Gastrocnemius medialis (tissue), 4 donors: ENCODE data around the gene TSPAN9. TPM values are rescaled to one million over a fixed set of nuclear protein-coding genes. Genes with fewer than 3 reads are reported as not detected.

Source experiments
- ATAC-seq, 2 donors: fragments of 150-250 bp; one replicate each; pipeline ENCODE4 v1.9.1; 2016
- DNase-seq, 2 donors: peaks; one replicate each; pipeline ENCODE4 v3.0.0-alpha.2; 2019
- H3K27ac ChIP-seq, 4 donors: fragments of 200-600 bp; sonication (generic); 1 replicate in 1 of 4; 2 replicates in 3 of 4; pipeline ENCODE4 v1.5.1; 2016 to 2018; ENCODE audit warnings: mild to moderate bottlenecking in 2 of 4, moderate library complexity in 1 of 4
- H3K27me3 ChIP-seq, 3 donors: fragments of 200-600 bp; sonication (generic) in 2 of 3; 1 replicate in 1 of 3; 2 replicates in 2 of 3; pipeline versions ENCODE4 v1.5.1 to v1.6.0; 2016 to 2019; ENCODE audit warnings: mild to moderate bottlenecking in 1 of 3, moderate library complexity in 1 of 3
- H3K36me3 ChIP-seq, 2 donors: fragments of 200-600 bp; sonication (generic) in 1 of 2; one replicate each; pipeline ENCODE4 v1.5.1; 2017 to 2018
- H3K4me1 ChIP-seq, 2 donors: fragments of 200-600 bp; sonication (generic) in 1 of 2; one replicate each; pipeline ENCODE4 v1.5.1; 2016 to 2017; ENCODE audit warnings: mild to moderate bottlenecking in 2 of 2
- H3K4me3 ChIP-seq, 4 donors: fragments of 200-600 bp; sonication (generic) in 3 of 4; 1 replicate in 1 of 4; 2 replicates in 3 of 4; pipeline ENCODE4 v1.5.1; 2016 to 2019; ENCODE audit warnings: mild to moderate bottlenecking in 2 of 4
- H3K9me3 ChIP-seq, 3 donors: fragments of 200-600 bp; sonication (generic) in 2 of 3; 1 replicate in 1 of 3; 2 replicates in 2 of 3; pipeline ENCODE4 v1.5.1; 2016 to 2019
- CTCF ChIP-seq, 5 experiments: fragments of 450-650 bp in 3 of 5; fragments of 200-600 bp in 2 of 5; sonication (generic) in 2 of 5; IDR thresholded peaks in 4 of 5; conservative IDR thresholded peaks in 1 of 5; 1 replicate in 4 of 5; 2 replicates in 1 of 5; pipeline ENCODE4 v1.5.1; 2016 to 2019; ENCODE audit warnings: antibody characterized with exemption in 5 of 5, mild to moderate bottlenecking in 3 of 5, moderate library complexity in 3 of 5
- POLR2A ChIP-seq, 2 donors: fragments of 450-650 bp; IDR thresholded peaks; one replicate each; pipeline ENCODE4 v1.6.1; 2017; ENCODE audit warnings: antibody characterized with exemption in 2 of 2, mild to moderate bottlenecking in 2 of 2, moderate library complexity in 2 of 2
- in situ Hi-C, 4 donors: fragments of 200-750 bp; cut with MboI; loops; one replicate each; pipeline versions ENCODE4 v1.15.0 to v1.8.0; 2017; ENCODE audit warnings: low sequenced_read_pairs in 4 of 4
- intact Hi-C: fragments of 100-400 bp; cut with DNase I; formaldehyde crosslinking; loops from one replicate; pipeline ENCODE4 v1.15.1; 2023; ENCODE audit warnings: low total_unique reads
- total RNA-seq, 4 donors: library from RNA; depleted of rRNA; stranded (reverse); fragments of >200 nt; gene quantifications; one replicate each; pipeline versions ENCODE4 v1.1.0 to v1.2.3, GENCODE V29; 2016

Gene TSPAN9
- total RNA-seq, 4 donors from 2014 or later: 4.7 to 9.4 (median 7.4) TPM

DNA sequence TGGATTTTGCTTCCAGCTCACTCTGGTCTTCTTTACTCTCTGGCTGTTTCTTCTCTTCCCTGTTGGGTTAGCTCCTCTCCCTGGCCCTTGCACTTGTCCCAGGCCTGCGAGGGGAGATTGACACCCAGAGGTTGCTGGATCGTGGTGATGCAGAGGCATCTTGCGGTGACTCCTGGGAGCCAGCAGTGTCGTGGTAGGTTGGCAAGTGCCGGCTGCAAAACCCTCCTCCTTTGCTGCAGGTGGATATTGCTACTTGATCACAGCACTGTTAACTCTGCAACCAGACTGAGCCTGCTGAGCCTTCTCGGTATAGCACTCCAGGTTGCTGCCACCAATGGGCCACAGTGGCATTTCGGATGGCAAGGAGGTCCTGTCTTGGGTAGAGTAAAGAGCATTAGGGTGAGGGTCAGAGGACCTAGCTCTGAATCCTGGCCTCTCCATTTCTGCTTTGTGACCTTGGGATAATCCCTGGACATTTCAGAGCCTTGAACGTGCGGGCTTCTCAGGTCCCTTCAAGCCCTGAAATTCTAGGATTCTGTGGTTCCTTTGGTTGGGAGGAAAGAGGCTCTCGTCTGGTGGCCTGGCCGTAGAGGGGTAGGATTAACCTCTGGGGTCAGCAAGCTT lies 87.4 kb downstream of the TSPAN9 start:
- Histone ChIP-seq H3K27ac (no peak overlapping the region), H3K4me3 (no peak overlapping the region), H3K27me3 (no peaks in the 10 kb centered on the region), H3K36me3 (no peaks in the 10 kb centered on the region), H3K4me1 (no peaks in the 10 kb centered on the region), H3K9me3 (no peaks in the 10 kb centered on the region)
- intact Hi-C loops (no loop called here), in situ Hi-C loops (no loop called here)
- TF ChIP-seq POLR2A (IDR thresholded peaks at IDR 0.05) (no peak), CTCF (IDR thresholded peaks at IDR 0.05 in 4 of 5, conservative IDR thresholded peaks at IDR 0.05 in 1 of 5) (no peak)
- no peak for DNase-seq
- ATAC-seq: no peak

- DNase-seq (no peak), ATAC-seq (no peak)
- Histone ChIP-seq H3K9me3 (no peaks in the 10 kb centered on the region), H3K4me1 (no peaks in the 10 kb centered on the region), H3K27me3 (no peaks in the 10 kb centered on the region), H3K4me3 (no peak overlapping the region), H3K36me3 (no peaks in the 10 kb centered on the region), H3K27ac (no peak overlapping the region)
- in situ Hi-C loops: no loop called here
- TF ChIP-seq CTCF (IDR thresholded peaks at IDR 0.05 in 4 of 5, conservative IDR thresholded peaks at IDR 0.05 in 1 of 5): no peak
- TF ChIP-seq POLR2A (IDR thresholded peaks at IDR 0.05): no peak
- intact Hi-C loops: no loop called here
These were observed 88.2 kb downstream of the TSPAN9 start for GRCh38 chr12:3165078-3165980.

GRCh38 chr12:3167636-3168035 lies 90.5 kb downstream of the TSPAN9 start:
- no peak for TF ChIP-seq CTCF (IDR thresholded peaks at IDR 0.05 in 4 of 5, conservative IDR thresholded peaks at IDR 0.05 in 1 of 5)
- TF ChIP-seq POLR2A (IDR thresholded peaks at IDR 0.05): no peak
- Histone ChIP-seq H3K27ac (no peak overlapping the region), H3K4me1 (no peaks in the 10 kb centered on the region), H3K4me3 (no peak overlapping the region), H3K9me3 (no peaks in the 10 kb centered on the region), H3K27me3 (no peaks in the 10 kb centered on the region), H3K36me3 (no peaks in the 10 kb centered on the region)
- intact Hi-C loops (no loop called here), in situ Hi-C loops (no loop called here)
- ATAC-seq: no peak
- no peak for DNase-seq

GRCh38 chr12:3168223-3169221 lies 91.3 kb downstream of the TSPAN9 start:
- in situ Hi-C loops: no loop called here
- Histone ChIP-seq H3K27ac (no peak overlapping the region), H3K9me3 (no peaks in the 10 kb centered on the region), H3K4me1 (no peaks in the 10 kb centered on the region), H3K36me3 (no peaks in the 10 kb centered on the region), H3K27me3 (no peaks in the 10 kb centered on the region), H3K4me3 (no peak overlapping the region)
- TF ChIP-seq POLR2A (IDR thresholded peaks at IDR 0.05) (no peak), CTCF (IDR thresholded peaks at IDR 0.05 in 4 of 5, conservative IDR thresholded peaks at IDR 0.05 in 1 of 5) (no peak)
- DNase-seq: no peak
- intact Hi-C loops: no loop called here
- ATAC-seq: peak in 1 of 2 donors; percentile 12
